ENCODE data around the gene NEDD9. TPM values are rescaled to one million over a fixed set of nuclear protein-coding genes. Genes with fewer than 3 reads are reported as not detected.

NEDD9 gene
- total RNA-seq, 1 experiment from 2014 or later: 0.28 TPM

- Histone ChIP-seq H3K27ac (ENCODE audit: low read length) (no peak overlapping the region), H3K9me3 (ENCODE audit: control insufficient read depth, insufficient read depth, low read depth, low read length) (no peaks in the 10 kb centered on the region), H3K4me1 (ENCODE audit: control insufficient read depth, insufficient read depth, low read length) (no peaks in the 10 kb centered on the region), H3K4me3 (ENCODE audit: low read depth in 2 of 2, low read length in 2 of 2) (no peak overlapping the region), H3K27me3 (ENCODE audit: control insufficient read depth, insufficient read depth, low read length) (peaks cover 3% of the 10 kb centered on the region; the same call in 1 of the 2 replicates), H3K36me3 (ENCODE audit: control insufficient read depth, insufficient read depth, low read length) (no peaks in the 10 kb centered on the region)
- no peak for ATAC-seq
- intact Hi-C loops (cut with micrococcal nuclease; ENCODE audit: unreplicated experiment): no loop called here
- CTCF ChIA-PET: no interaction called here
- DNase-seq (ENCODE audit: low read depth, low spot score): no peak
- TF ChIP-seq TCF7L2 (IDR thresholded peaks at IDR 0.05; ENCODE audit: low read depth, low read length) (no peak), SIN3A (IDR thresholded peaks at IDR 0.05; ENCODE audit: borderline replicate concordance, insufficient read depth, low read depth, low read length) (no peak), POLR2AphosphoS5 (IDR thresholded peaks at IDR 0.05; ENCODE audit: low read depth, low read length) (no peak)
- TF ChIP-seq, protein P1, sequence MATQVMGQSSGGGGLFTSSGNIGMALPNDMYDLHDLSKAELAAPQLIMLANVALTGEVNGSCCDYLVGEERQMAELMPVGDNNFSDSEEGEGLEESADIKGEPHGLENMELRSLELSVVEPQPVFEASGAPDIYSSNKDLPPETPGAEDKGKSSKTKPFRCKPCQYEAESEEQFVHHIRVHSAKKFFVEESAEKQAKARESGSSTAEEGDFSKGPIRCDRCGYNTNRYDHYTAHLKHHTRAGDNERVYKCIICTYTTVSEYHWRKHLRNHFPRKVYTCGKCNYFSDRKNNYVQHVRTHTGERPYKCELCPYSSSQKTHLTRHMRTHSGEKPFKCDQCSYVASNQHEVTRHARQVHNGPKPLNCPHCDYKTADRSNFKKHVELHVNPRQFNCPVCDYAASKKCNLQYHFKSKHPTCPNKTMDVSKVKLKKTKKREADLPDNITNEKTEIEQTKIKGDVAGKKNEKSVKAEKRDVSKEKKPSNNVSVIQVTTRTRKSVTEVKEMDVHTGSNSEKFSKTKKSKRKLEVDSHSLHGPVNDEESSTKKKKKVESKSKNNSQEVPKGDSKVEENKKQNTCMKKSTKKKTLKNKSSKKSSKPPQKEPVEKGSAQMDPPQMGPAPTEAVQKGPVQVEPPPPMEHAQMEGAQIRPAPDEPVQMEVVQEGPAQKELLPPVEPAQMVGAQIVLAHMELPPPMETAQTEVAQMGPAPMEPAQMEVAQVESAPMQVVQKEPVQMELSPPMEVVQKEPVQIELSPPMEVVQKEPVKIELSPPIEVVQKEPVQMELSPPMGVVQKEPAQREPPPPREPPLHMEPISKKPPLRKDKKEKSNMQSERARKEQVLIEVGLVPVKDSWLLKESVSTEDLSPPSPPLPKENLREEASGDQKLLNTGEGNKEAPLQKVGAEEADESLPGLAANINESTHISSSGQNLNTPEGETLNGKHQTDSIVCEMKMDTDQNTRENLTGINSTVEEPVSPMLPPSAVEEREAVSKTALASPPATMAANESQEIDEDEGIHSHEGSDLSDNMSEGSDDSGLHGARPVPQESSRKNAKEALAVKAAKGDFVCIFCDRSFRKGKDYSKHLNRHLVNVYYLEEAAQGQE (IDR thresholded peaks at IDR 0.05; ENCODE audit: insufficient read depth in 1 of 2, low read depth in 2 of 2, low read length in 1 of 2): no peak
- TF ChIP-seq, protein P2, sequence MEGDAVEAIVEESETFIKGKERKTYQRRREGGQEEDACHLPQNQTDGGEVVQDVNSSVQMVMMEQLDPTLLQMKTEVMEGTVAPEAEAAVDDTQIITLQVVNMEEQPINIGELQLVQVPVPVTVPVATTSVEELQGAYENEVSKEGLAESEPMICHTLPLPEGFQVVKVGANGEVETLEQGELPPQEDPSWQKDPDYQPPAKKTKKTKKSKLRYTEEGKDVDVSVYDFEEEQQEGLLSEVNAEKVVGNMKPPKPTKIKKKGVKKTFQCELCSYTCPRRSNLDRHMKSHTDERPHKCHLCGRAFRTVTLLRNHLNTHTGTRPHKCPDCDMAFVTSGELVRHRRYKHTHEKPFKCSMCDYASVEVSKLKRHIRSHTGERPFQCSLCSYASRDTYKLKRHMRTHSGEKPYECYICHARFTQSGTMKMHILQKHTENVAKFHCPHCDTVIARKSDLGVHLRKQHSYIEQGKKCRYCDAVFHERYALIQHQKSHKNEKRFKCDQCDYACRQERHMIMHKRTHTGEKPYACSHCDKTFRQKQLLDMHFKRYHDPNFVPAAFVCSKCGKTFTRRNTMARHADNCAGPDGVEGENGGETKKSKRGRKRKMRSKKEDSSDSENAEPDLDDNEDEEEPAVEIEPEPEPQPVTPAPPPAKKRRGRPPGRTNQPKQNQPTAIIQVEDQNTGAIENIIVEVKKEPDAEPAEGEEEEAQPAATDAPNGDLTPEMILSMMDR (IDR thresholded peaks at IDR 0.05): no peak
- no TSS peak for BruUV-seq (replicated peaks)
- in situ Hi-C loops (cut with HindIII; ENCODE audit: low pct_unique_long_range_greater_than_20kb, low sequenced_read_pairs): no loop called here
- POLR2A ChIA-PET: no interaction called here
Observed at GRCh38 chr6:11226005-11226404, 6.5 kb downstream of the NEDD9 start.

GRCh38 chr6:11224966-11225463, 7.5 kb downstream of the NEDD9 start:
- Histone ChIP-seq H3K9me3 (ENCODE audit: control insufficient read depth, insufficient read depth, low read depth, low read length) (no peaks in the 10 kb centered on the region), H3K27me3 (ENCODE audit: control insufficient read depth, insufficient read depth, low read length) (no peaks in the 10 kb centered on the region), H3K36me3 (ENCODE audit: control insufficient read depth, insufficient read depth, low read length) (no peaks in the 10 kb centered on the region), H3K4me3 (ENCODE audit: low read depth in 2 of 2, low read length in 2 of 2) (no peak overlapping the region), H3K4me1 (ENCODE audit: control insufficient read depth, insufficient read depth, low read length) (no peaks in the 10 kb centered on the region), H3K27ac (ENCODE audit: low read length) (no peak overlapping the region)
- ChIA-PET CTCF (no interaction called here), POLR2A (no interaction called here)
- in situ Hi-C loops (cut with HindIII; ENCODE audit: low pct_unique_long_range_greater_than_20kb, low sequenced_read_pairs) (no loop called here), intact Hi-C loops (cut with micrococcal nuclease; ENCODE audit: unreplicated experiment) (no loop called here)
- no peak for ATAC-seq
- DNase-seq (ENCODE audit: low read depth, low spot score): no peak
- TF ChIP-seq, protein P1 (IDR thresholded peaks at IDR 0.05; ENCODE audit: insufficient read depth in 1 of 2, low read depth in 2 of 2, low read length in 1 of 2): no peak
- BruUV-seq (replicated peaks): no TSS peak
